H1 (cell line): ENCODE results near the gene PQBP1. TPM values are rescaled to one million over a fixed set of nuclear protein-coding genes. Genes with fewer than 3 reads are reported as not detected.

ENCODE experiments used
- GABPA ChIP-seq: IDR thresholded peaks from 2 replicates; pipeline ENCODE4 v1.6.1; 2011; ENCODE audit warnings: mild to moderate bottlenecking, low read length, moderate library complexity, borderline replicate concordance; ENCODE audit not compliant: insufficient read depth
- polyA plus RNA-seq, 7 experiments: library from polyadenylated mRNA; depleted of rRNA in 3 of 7; stranded (reverse) in 5 of 7; unstranded in 2 of 7; fragments of >200 nt in 5 of 7; fragments of 200-250 nt in 2 of 7; gene quantifications; 1 replicate in 5 of 7; 2 replicates in 1 of 7; 4 replicates in 1 of 7; pipeline versions ENCODE4 v1.2.1 to v1.2.3, GENCODE V29; 2011 to 2013; ENCODE audit warnings: missing spikeins in 2 of 7, mixed read lengths in 2 of 7
- total RNA-seq: library from RNA; stranded (reverse); fragmentation: NEBNext Ultra II Directional; extraction: Animal tissue kit (Norgen Biotek cat#: 25700); gene quantifications from 2 replicates; pipeline ENCODE4 v1.2.1, GENCODE V29; 2021

The PQBP1 gene
- total and polyA plus RNA-seq, 2 of the 8 experiments (the other 6 are each of a cell fraction or from before 2014, with no cell fraction given): 91.7 to 95.9 TPM

DNA sequence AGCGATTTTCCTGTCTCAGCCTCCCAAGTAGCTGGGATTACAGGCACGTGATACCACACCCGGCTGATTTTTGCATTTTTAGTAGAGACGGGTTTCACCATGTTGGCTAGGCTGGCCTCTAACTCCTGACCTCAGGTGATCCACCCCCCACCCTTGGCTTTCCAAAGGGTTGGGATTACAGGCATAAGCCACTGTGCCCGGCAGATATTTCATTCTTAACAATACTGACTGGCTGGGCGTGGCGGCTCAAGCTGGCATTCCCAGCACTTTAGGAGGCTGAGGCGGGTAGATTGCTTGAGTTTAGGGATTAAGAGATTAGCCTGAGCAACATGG lies 1.3 kb downstream of the PQBP1 start (continued):
- no peak for TF ChIP-seq GABPA
- TF ChIP-seq, all 59 proteins: peak for 0
